GM18907 (cell line): Measurements from ENCODE around the gene TAGLN3.

Experiments used
- ATAC-seq: cut with Tn5 transposase; IDR thresholded peaks from one replicate; pipeline ENCODE4 v1.9.1; 2021; ENCODE audit warnings: mild to moderate bottlenecking, moderate library complexity; ENCODE audit not compliant: unreplicated experiment

The TAGLN3 gene

DNA sequence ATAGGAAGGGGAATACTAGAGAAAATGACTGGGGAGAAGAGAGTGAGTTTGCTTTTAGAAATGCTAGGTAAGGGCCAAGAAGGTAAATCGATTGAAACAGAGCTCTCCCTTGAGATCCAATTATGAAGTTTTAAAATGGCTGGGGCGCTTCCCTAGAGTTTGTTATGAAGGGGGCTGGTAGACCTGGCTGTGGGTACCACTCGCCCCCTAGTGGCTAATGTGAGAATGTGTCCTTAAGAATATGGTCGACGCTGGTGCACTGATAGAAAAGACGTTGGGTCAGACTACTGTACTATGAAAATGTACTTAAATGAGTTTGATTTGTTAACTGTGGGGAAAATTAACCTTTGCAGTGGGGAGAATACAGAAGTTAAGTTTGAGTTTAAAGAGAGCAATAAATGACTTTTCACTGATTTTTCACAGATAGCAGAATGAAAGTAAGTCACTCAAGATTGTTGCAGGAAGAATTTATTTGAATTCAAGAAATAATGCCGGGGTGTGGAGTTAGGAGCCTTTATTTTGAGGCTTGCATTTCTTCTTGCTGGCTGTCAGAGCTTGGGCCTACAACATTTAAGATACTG lies 45.0 kb downstream of the TAGLN3 start:
- peak; percentile 93 for ATAC-seq

DNA sequence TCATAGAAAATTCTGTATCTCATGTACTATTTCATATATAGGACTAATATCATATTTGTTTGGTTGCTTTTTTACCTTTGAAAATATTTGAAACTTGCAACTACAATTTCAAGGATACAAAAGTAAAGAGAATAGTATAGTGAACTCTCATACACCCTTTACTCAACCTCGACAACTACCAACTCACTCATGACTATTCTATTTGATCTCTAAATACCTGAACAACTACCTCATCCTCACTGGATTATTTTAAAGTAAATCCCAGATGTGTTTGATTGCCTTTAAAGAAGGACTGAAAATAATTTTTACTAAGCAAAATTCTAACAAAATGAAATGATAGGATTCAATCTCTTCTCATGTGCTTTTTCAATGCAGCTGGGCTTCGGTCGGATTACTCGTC lies 47.9 kb downstream of the TAGLN3 start:
- ATAC-seq = no peak

DNA sequence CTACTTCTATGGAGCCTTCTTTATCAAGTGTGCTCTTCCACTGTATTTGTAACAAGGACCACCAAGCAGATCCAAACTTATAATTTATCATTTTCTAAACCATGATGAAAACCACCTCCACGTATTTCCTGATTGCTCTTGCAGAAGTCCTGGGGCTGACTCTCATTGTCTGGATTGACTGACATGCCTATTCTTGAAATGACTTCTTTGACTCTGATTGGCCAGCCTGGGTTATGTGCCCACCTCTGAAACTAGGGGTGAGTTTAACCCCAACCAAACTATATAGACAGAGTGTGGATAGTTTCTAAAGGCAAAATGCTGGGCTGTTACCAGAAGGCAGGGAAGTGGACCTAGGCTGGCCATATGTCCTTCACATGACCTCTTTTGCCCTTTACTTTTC lies 48.5 kb downstream of the TAGLN3 start:
- no peak for ATAC-seq

DNA sequence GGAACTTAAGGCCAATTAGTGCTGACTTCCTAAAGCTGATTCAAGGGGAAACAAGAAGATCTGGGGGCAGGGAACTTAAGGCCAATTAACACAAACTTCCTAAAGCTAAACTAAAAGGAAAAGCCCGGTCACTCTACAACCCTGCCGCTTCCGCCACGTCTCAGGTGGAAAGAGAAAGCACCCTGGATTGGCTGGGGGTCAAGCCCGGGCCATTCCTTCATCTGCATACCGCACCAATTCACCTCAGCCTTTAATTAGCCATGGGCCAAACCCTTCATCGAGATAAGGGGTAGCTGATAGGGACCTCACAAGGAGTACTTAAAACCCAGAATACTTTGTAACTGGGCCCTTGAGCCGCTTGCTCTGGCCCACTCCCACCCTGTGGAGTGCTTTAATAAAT lies 50.2 kb downstream of the TAGLN3 start:
- ATAC-seq = no peak

DNA sequence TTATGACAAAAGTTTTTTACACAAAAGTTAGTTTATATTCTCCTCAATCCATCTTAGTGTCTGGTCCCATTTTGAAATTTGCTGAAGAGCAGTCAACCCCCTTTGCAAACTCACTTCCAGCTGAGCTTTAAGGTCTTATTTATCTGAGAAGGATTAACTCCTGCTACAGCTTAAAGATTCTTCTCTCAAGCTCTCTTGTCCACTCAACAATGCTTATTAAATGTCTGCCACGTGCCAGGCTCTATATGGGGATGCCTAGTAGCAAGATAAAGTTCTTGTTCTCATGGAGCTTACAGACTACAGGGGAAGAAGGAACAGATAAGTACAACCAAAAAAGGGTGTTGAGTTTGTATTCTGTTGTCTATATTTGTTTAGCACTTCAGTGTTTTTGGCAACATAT lies 54.5 kb downstream of the TAGLN3 start:
- no peak for ATAC-seq

DNA sequence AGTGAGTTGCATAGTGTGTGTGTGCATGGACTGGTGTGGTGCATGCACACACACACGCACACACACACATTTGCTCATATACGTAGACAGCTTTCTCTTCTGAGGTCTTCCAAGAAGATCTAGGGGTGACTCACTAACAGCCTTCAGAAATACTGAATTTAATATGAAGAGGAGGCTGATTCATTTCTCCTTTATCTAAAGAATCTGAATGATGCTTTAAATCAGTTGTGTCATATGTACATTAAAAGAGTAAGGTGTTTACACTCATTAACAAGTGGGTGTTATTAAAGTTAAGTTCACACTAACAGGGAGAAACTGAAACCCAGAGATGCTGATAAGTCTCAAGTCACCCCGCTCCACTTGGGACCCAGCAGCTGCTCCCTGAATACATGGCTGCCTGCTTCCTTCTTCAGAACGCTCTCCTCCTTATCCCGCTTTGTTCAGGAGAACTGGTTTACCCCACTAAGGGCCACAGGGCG lies 57.8 kb downstream of the TAGLN3 start:
- no peak for ATAC-seq

DNA sequence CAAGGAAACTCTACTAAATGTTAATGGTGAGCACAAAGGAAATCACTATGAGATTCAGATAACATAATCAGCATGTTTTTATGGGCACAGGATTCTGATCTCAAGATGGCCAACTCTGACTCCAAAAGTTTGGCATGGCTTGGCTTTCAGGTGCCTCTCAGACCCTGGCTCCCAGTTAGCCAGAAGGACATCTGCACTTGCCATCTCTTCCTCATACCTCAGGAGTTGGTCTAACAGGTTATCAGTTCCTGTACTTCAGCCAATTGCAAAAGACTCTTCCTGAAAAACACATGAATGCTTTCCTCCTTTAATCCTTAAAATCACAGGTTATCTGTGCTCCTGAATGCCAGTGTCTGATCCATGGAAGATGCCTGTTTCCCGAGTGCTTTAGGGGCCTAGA lies 60.8 kb downstream of the TAGLN3 start:
- no peak for ATAC-seq

DNA sequence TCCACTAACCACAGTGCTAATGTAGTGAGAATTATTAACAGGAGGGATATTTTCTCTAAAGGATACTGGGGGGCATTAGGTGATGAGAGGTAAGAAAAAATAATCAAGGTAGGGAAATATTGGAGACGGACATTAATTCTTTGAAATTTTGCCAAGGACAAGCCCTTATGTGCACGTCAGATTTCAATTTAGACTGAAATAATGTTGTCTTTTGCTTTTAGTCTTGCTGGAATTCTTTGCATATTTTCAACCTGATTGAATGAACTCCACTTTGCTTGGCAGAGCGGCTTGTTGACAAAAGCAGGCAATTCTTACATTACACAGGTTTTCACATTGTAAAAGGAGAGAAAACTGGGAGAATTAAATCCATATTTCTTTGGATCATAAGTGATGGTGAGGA lies 62.4 kb downstream of the TAGLN3 start:
- ATAC-seq = no peak
